HEK293 (cell line): ENCODE measurements around the gene SLC1A1.

Experiments
- ATF2 ChIP-seq: fragments of 450-650 bp; formaldehyde crosslinking; IDR thresholded peaks from 2 replicates; pipeline ENCODE4 v1.5.1; 2016; ENCODE audit warnings: missing biosample characterization, missing genetic modification characterization, low read depth
- CTCF ChIP-seq: fragments of 450-650 bp; formaldehyde crosslinking; IDR thresholded peaks from 2 replicates; pipeline ENCODE4 v1.5.1; 2016; ENCODE audit warnings: missing biosample characterization, missing genetic modification characterization
- ELK4 ChIP-seq: IDR thresholded peaks from 2 replicates; pipeline ENCODE4 v1.6.1; 2011; ENCODE audit warnings: mild to moderate bottlenecking, low read depth, low read length, borderline replicate concordance
- ZBTB17 ChIP-seq: fragments of 450-650 bp; formaldehyde crosslinking; IDR thresholded peaks from 2 replicates; pipeline ENCODE4 v1.5.1; 2016; ENCODE audit warnings: missing biosample characterization, missing genetic modification characterization
- ZBTB6 ChIP-seq: fragments of 450-650 bp; formaldehyde crosslinking; IDR thresholded peaks from 2 replicates; pipeline ENCODE4 v1.5.1; 2017; ENCODE audit warnings: missing biosample characterization, missing genetic modification characterization
- ZNF214 ChIP-seq: fragments of 450-650 bp; formaldehyde crosslinking; IDR thresholded peaks from 2 replicates; pipeline ENCODE4 v1.5.1; 2017; ENCODE audit warnings: missing biosample characterization, mild to moderate bottlenecking, missing genetic modification characterization, borderline replicate concordance
- ZNF24 ChIP-seq: fragments of 450-650 bp; formaldehyde crosslinking; IDR thresholded peaks from 2 replicates; pipeline ENCODE4 v1.5.1; 2016; ENCODE audit warnings: missing biosample characterization, missing genetic modification characterization
- ZNF362 ChIP-seq: fragments of 450-650 bp; formaldehyde crosslinking; IDR thresholded peaks from 2 replicates; pipeline ENCODE4 v1.5.1; 2016; ENCODE audit warnings: missing biosample characterization, missing genetic modification characterization
- ZNF510 ChIP-seq: fragments of 450-650 bp; formaldehyde crosslinking; IDR thresholded peaks from 2 replicates; pipeline ENCODE4 v1.5.1; 2018; ENCODE audit warnings: mild to moderate bottlenecking, missing genetic modification characterization, missing biosample characterization; ENCODE audit not compliant: insufficient replicate concordance
- ZNF558 ChIP-seq: fragments of 450-650 bp; formaldehyde crosslinking; IDR thresholded peaks from 2 replicates; pipeline ENCODE4 v1.5.1; 2016; ENCODE audit warnings: missing biosample characterization, missing genetic modification characterization
- ZNF776 ChIP-seq: fragments of 450-650 bp; formaldehyde crosslinking; IDR thresholded peaks from 2 replicates; pipeline ENCODE4 v1.5.0; 2017; ENCODE audit warnings: missing biosample characterization, missing genetic modification characterization, borderline replicate concordance

GRCh38 chr9:4515958-4516375 lies 25.7 kb downstream of the SLC1A1 start:
- no peak for TF ChIP-seq ZBTB6 (tag by site-specific recombination)
- no peak for TF ChIP-seq ELK4
- no peak for TF ChIP-seq ZNF362 (tag by site-specific recombination)
- TF ChIP-seq CTCF, result no peak
- no peak for TF ChIP-seq ZNF776 (tag by site-specific recombination)
- TF ChIP-seq ATF2 (tag by site-specific recombination), result no peak
- TF ChIP-seq ZBTB17 (tag by site-specific recombination), result no peak
- TF ChIP-seq ZNF24 (tag by site-specific recombination), result no peak
- no peak for TF ChIP-seq ZNF214 (tag by site-specific recombination)
- TF ChIP-seq ZNF510 (tag by site-specific recombination), result no peak
- no peak for TF ChIP-seq ZNF558 (tag by site-specific recombination)
